ENCODE results near the gene OARD1. TPM values are rescaled to one million over a fixed set of nuclear protein-coding genes. Genes with fewer than 3 reads are reported as not detected.

The OARD1 gene
- total RNA-seq, 1 experiment from 2014 or later, result 12.1 TPM

- peaks cover 49% of the 10 kb centered on the region for H4K20me1 ChIP-seq (ENCODE audit: low read length)
- peaks cover 15% of the 10 kb centered on the region; the same call in 1 of the 2 replicates for H3K36me3 ChIP-seq (ENCODE audit: low read depth, low read length)
- no peaks in the 10 kb centered on the region for H3K9me3 ChIP-seq (ENCODE audit: low read length)
- TF ChIP-seq EZH2 (IDR thresholded peaks at IDR 0.05; ENCODE audit: low read length, unreplicated experiment) (no peak), CTCF (conservative IDR thresholded peaks at IDR 0.05; ENCODE audit: low read depth, low read length) (no peak), EZH2phosphoT487 (IDR thresholded peaks at IDR 0.05; ENCODE audit: borderline replicate concordance, low read length) (no peak)
- peak overlapping the region; percentile 98; the same call in 1 of the 2 replicates for H3K9ac ChIP-seq (ENCODE audit: low read length)
- peak overlapping the region; percentile 99 for H3K4me2 ChIP-seq (ENCODE audit: low read length)
- BruUV-seq (replicated peaks), result no TSS peak
- no peak overlapping the region for H3K27ac ChIP-seq (ENCODE audit: low read length)
- H3K4me3 ChIP-seq (ENCODE audit: low read length), result peak overlapping the region; percentile 85
- ATAC-seq (no peak), DNase-seq (no peak)
- peaks cover 80% of the 10 kb centered on the region for H3K79me2 ChIP-seq (ENCODE audit: low read length)
- no peaks in the 10 kb centered on the region for H3K9me2 ChIP-seq (replicated peaks; ENCODE audit: low read length)
- intact Hi-C loops (cut with micrococcal nuclease), result loop anchor here (5.0 kb wide), 1 partner anchor 242 kb away; no protein-coding TSS in a partner anchor
- H3K4me1 ChIP-seq (ENCODE audit: insufficient read depth, low read length), result peaks cover 46% of the 10 kb centered on the region
- H3K27me3 ChIP-seq (ENCODE audit: low read length), result no peaks in the 10 kb centered on the region
- H2AFZ ChIP-seq (ENCODE audit: low read length), result no peak overlapping the region
- no peaks in the 10 kb centered on the region for H3F3A ChIP-seq (ENCODE audit: low read length, unreplicated experiment)
- CTCF ChIA-PET, result no interaction called here
- POLR2A ChIA-PET (ENCODE audit: unreplicated experiment), result interaction anchor here (0.6 to 1.0 kb wide), 3 partner anchors 17 to 821 kb away, joined by 3 read pairs; no protein-coding TSS in a partner anchor
Measured at GRCh38 chr6:41074692-41075436, 2.7 kb upstream of the OARD1 start.

- Histone ChIP-seq H3F3A (ENCODE audit: low read length, unreplicated experiment) (no peaks in the 10 kb centered on the region), H3K27ac (ENCODE audit: low read length) (peak overlapping the region; percentile 96), H3K4me2 (ENCODE audit: low read length) (peak overlapping the region; percentile 99), H3K36me3 (ENCODE audit: low read depth, low read length) (peaks cover 8% of the 10 kb centered on the region; the same call in 1 of the 2 replicates), H3K4me3 (ENCODE audit: low read length) (peak overlapping the region; percentile 85), H3K4me1 (ENCODE audit: insufficient read depth, low read length) (peaks cover 46% of the 10 kb centered on the region), H3K9me2 (replicated peaks; ENCODE audit: low read length) (no peaks in the 10 kb centered on the region), H4K20me1 (ENCODE audit: low read length) (peaks cover 49% of the 10 kb centered on the region), H2AFZ (ENCODE audit: low read length) (peak overlapping the region; percentile 55), H3K9ac (ENCODE audit: low read length) (peak overlapping the region; percentile 98), H3K27me3 (ENCODE audit: low read length) (no peaks in the 10 kb centered on the region), H3K79me2 (ENCODE audit: low read length) (peaks cover 73% of the 10 kb centered on the region), H3K9me3 (ENCODE audit: low read length) (no peaks in the 10 kb centered on the region)
- ATAC-seq (no peak), DNase-seq (peak; percentile 35)
- intact Hi-C loops (cut with micrococcal nuclease), result loop anchor here (2.0 to 5.0 kb wide), 2 partner anchors 167 to 243 kb away; no protein-coding TSS in a partner anchor
- ChIA-PET CTCF (no interaction called here), POLR2A (ENCODE audit: unreplicated experiment) (interaction anchor here (0.6 kb wide), 3 partner anchors 18 to 821 kb away, joined by 3 to 4 read pairs (median 3); no protein-coding TSS in a partner anchor)
- BruUV-seq (replicated peaks), result TSS peak; percentile 56
- TF ChIP-seq CTCF (conservative IDR thresholded peaks at IDR 0.05; ENCODE audit: low read depth, low read length) (no peak), EZH2phosphoT487 (IDR thresholded peaks at IDR 0.05; ENCODE audit: borderline replicate concordance, low read length) (no peak), EZH2 (IDR thresholded peaks at IDR 0.05; ENCODE audit: low read length, unreplicated experiment) (no peak)
Measured at GRCh38 chr6:41073968-41074691, 2.0 kb upstream of the OARD1 start.
